GM18502 (cell line): ENCODE data around the gene RCSD1.

Experiments
- ATAC-seq: cut with Tn5 transposase; IDR thresholded peaks from one replicate; pipeline ENCODE4 v1.9.1; 2021; ENCODE audit warnings: mild to moderate bottlenecking; ENCODE audit not compliant: unreplicated experiment, poor library complexity

Gene RCSD1

GRCh38 chr1:167638064-167638463 is 8.0 kb downstream of the RCSD1 start:
- ATAC-seq, result no peak

- ATAC-seq, result no peak
Measured at GRCh38 chr1:167640051-167640450, 10.0 kb downstream of the RCSD1 start.

- ATAC-seq, result no peak
Measured at GRCh38 chr1:167641786-167642500, 11.9 kb downstream of the RCSD1 start.

GRCh38 chr1:167642501-167642826 is 12.4 kb downstream of the RCSD1 start:
- no peak for ATAC-seq

DNA sequence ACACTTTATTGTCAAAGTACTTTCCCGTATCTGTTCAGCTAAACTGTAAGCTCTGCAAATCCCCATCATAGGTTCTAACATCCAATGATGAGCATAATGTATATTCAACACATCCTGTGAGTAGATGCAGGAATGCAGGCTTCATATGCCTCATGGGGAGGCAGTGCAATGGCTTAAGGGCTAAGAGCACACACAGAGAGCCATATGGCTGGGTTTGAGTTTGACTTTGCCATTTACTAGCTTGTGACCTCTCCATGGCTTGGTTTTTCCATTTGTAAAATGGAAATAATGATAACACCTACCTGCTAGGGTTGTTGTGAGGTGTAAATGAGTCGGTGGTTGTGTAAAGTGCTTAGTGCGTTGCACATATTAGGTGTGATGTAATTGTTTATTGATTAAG is 13.4 kb downstream of the RCSD1 start:
- no peak for ATAC-seq

DNA sequence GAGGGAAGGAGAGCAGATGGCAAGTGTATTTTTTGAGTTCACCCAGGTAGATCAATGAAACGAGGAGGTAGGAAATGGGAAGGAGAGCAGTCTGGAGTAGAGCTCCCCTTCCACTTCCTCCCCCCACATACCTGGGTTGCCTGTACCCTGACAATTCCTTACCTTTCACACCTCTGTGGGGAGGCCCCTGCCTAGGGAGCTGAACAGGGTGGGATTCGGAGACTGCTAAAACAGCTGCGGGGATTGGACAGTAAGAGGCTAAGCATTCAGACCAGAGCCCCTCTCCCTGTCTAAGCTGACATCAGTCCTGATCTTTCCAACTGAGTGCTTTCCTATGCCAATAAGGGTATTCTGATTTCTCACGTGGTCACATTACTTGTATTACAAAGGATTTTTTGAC is 14.5 kb downstream of the RCSD1 start:
- no peak for ATAC-seq

GRCh38 chr1:167645140-167645541 is 15.1 kb downstream of the RCSD1 start:
- no peak for ATAC-seq

GRCh38 chr1:167645625-167646414 is 15.8 kb downstream of the RCSD1 start:
- ATAC-seq, result no peak

DNA sequence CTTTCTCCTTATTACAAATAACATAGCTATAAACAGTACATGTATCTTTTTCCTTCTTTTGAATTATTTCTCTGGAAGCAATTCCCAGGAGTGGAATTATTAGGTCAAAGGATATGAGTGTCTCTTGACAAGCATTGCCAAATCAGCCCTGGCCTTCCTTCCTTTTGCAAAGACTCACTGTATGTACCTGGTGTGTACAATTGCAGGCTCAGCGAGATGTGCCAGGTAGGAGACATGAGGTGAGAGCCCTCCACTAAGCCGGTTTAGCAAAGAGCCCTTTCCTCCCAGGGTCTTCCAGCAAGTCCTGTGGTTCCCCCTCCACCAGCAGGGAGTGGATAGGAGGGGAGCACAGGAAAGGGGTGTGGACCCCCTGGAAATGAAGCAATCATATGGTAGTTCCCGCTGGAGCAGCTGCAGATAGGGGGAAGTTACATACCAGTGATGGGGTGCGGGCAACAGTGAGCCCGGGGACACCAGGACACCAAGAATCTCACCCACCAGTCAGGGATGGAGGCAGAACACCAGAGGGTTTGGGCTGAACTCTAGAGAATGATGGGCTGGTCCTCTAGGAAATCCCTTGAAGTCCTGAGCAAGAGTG is 18.3 kb downstream of the RCSD1 start:
- no peak for ATAC-seq

DNA sequence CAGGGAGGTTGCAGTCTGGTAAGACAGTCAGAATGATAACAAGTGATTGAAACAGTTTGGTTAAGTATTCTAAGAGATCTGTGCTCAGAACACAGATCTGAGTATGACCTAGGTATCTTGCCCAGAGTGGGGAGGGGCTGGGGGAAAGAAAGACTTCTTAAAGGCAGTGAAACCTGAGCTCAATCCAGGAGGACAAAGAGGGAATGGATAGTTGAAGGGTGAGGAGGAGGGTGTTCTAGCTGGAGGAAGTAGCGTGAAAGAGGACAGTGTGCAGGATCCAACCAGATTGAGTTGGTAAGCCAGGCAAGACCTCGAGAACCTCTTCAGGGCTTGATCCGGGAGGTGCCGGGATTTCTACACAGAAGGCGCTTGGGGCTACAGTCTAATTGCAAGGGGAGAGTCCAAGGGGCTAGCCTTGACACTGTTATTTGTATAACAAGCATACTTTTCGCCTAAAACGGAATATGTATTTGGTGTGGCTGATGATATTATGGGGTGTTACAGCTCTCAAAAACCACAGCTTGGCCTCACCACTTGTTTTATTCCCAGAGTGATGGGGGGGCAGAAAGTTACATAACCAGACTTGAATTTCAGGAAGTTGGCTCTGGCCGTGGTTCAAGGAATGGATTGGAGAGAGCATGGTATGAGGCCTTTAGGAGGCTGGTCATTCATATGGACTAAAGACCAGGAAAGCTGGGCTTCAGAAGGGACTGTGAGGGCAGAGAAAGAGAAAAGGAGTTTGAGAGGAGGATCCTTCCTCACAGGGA is 19.1 kb downstream of the RCSD1 start:
- no peak for ATAC-seq

GRCh38 chr1:167650269-167651160 is 20.5 kb downstream of the RCSD1 start:
- peak; percentile 63 for ATAC-seq

DNA sequence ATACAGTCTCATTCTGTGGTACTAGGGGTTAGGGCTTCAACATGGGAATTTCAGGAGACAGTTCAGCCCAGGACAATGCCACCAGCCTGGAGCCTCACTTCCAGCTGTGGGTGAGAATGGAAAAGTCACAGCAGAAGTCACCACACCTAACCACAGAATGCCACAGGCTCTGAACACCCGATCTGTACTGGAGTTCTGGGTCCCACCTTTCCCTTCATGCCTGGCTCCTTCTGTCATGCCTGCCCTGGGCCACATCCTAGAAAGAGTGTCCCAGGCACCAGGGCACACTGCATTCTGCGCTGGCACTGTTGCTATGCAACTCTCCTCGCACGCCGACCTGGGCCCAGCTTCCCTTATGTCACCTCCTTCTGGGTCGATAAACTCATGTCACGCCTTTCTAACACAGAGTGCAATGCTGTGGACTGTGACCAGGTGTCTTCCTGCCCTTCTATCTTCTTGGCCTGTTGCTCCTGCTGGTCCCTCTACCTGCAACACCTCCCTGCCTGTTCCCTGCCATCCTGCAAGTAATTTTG is 21.2 kb downstream of the RCSD1 start:
- peak; percentile 54 for ATAC-seq

DNA sequence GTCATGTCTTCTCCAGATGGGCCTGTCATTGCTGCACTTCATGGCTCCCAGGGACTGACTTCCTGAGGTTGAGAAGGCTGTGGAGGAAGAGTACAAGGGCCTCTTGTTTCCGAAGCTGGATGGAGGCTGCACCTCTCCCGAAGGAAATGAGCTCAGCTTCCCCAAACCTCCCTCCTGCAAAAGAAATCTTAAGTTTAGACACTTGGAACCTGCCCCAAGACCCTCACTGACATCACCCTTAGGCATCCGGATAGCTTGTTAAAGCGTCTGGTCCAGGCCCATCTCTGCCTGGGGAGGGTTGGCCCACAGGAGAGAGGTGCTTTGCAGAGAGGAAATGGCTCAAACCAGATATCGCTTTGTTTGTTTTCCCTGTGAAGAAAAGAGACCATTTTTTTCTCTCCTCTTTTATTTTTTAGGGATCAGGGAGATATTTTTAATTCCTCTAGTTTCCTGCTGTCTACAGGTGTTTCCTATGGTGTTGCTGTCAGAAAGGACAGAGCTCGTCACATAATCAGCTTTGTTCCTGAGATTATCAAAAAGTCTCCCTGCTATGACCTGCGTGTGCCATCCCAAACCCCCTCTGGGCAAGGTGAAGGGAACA is 25.0 kb downstream of the RCSD1 start:
- ATAC-seq, result no peak

GRCh38 chr1:167656657-167657056 is 26.6 kb downstream of the RCSD1 start:
- ATAC-seq, result no peak

GRCh38 chr1:167658574-167659328 is 28.7 kb downstream of the RCSD1 start:
- no peak for ATAC-seq

GRCh38 chr1:167659450-167659849 is 29.4 kb downstream of the RCSD1 start:
- no peak for ATAC-seq

GRCh38 chr1:167659881-167660280 is 29.8 kb downstream of the RCSD1 start:
- ATAC-seq, result no peak
